Neuronal stem cell (in vitro differentiated cells): ENCODE measurements around the gene ADRA2C.
A peak's percentile ranks its signal among the peaks of the same experiment; 100 is the strongest.

Experiments used
- DNase-seq: peaks from one replicate; pipeline ENCODE4 v3.0.0-alpha.2; 2013; ENCODE audit warnings: low spot score
- H2AFZ ChIP-seq: one replicate; pipeline ENCODE4 v1.6.1; 2013; ENCODE audit warnings: mild to moderate bottlenecking, low read length, inconsistent platforms
- H2AK5ac ChIP-seq: 2 replicates; pipeline ENCODE4 v1.6.1; 2013; ENCODE audit warnings: low read depth, mild to moderate bottlenecking, inconsistent platforms, low read length, moderate library complexity, mixed read lengths
- H2BK120ac ChIP-seq: 2 replicates; pipeline ENCODE4 v1.6.1; 2013; ENCODE audit warnings: low read depth, mild to moderate bottlenecking, inconsistent platforms, low read length, moderate library complexity, mixed read lengths
- H2BK12ac ChIP-seq: one replicate; pipeline ENCODE4 v1.6.1; 2013; ENCODE audit warnings: low read length, inconsistent platforms
- H2BK15ac ChIP-seq: 2 replicates; pipeline ENCODE4 v1.6.1; 2013; ENCODE audit warnings: mild to moderate bottlenecking, low read length, inconsistent platforms, mixed read lengths
- H2BK5ac ChIP-seq: one replicate; pipeline ENCODE4 v1.6.1; 2013; ENCODE audit warnings: inconsistent platforms, mild to moderate bottlenecking, low read length, moderate library complexity
- H3K14ac ChIP-seq: one replicate; pipeline ENCODE4 v1.6.1; 2013; ENCODE audit warnings: low read length, inconsistent platforms
- H3K18ac ChIP-seq: 2 replicates; pipeline ENCODE4 v1.6.1; 2013; ENCODE audit warnings: low read length, inconsistent platforms
- H3K23ac ChIP-seq: 2 replicates; pipeline ENCODE4 v1.6.1; 2013; ENCODE audit warnings: low read depth, mild to moderate bottlenecking, mixed read lengths, low read length, inconsistent platforms; ENCODE audit not compliant: poor library complexity
- H3K27ac ChIP-seq: replicated peaks from 3 replicates; pipeline ENCODE4 v1.5.1; 2013; ENCODE audit warnings: low read length, inconsistent platforms
- H3K27me3 ChIP-seq, 3 experiments: 2 replicates each; pipeline ENCODE4 v1.6.1; 2013; ENCODE audit warnings: low read length in 3 of 3, mild to moderate bottlenecking in 2 of 3, inconsistent platforms in 1 of 3, low read depth in 1 of 3, mixed read lengths in 1 of 3, moderate library complexity in 1 of 3; ENCODE audit not compliant: control insufficient read depth in 3 of 3, insufficient read depth in 3 of 3
- H3K36me3 ChIP-seq, 2 donors: replicated peaks in 1 of 2; 2 replicates each; pipeline ENCODE4 v1.6.1; 2013; ENCODE audit warnings: low read length in 2 of 2; ENCODE audit not compliant: control insufficient read depth in 2 of 2, insufficient read depth in 2 of 2
- H3K4ac ChIP-seq: 2 replicates; pipeline ENCODE4 v1.6.1; 2013; ENCODE audit warnings: inconsistent platforms, mild to moderate bottlenecking, low read length, moderate library complexity
- H3K4me1 ChIP-seq, 2 donors: 1 replicate in 1 of 2; 2 replicates in 1 of 2; pipeline ENCODE4 v1.6.1; 2013; ENCODE audit warnings: low read length in 2 of 2, low read depth in 1 of 2; ENCODE audit not compliant: control insufficient read depth in 2 of 2, insufficient read depth in 1 of 2
- H3K4me2 ChIP-seq: one replicate; pipeline ENCODE4 v1.6.1; 2013; ENCODE audit warnings: mild to moderate bottlenecking, low read length, inconsistent platforms; ENCODE audit not compliant: insufficient read depth, poor library complexity, severe bottlenecking
- H3K4me3 ChIP-seq, 2 donors: 2 replicates each; pipeline ENCODE4 v1.5.1; 2013; ENCODE audit warnings: low read length in 2 of 2, mild to moderate bottlenecking in 2 of 2, inconsistent platforms in 1 of 2, moderate library complexity in 1 of 2
- H3K79me1 ChIP-seq: one replicate; pipeline ENCODE4 v1.6.1; 2013; ENCODE audit warnings: low read depth, mild to moderate bottlenecking, inconsistent platforms, low read length, moderate library complexity
- H3K9ac ChIP-seq: one replicate; pipeline ENCODE4 v1.6.1; 2013; ENCODE audit warnings: mild to moderate bottlenecking, low read depth, low read length, inconsistent platforms; ENCODE audit not compliant: poor library complexity
- H3K9me3 ChIP-seq, 2 donors: replicated peaks in 1 of 2; 2 replicates each; pipeline versions ENCODE3 to v1.6.1; 2013; ENCODE audit warnings: low read length in 2 of 2, mild to moderate bottlenecking in 2 of 2, inconsistent platforms in 1 of 2, low read depth in 1 of 2, mixed read lengths in 1 of 2, moderate library complexity in 1 of 2; ENCODE audit not compliant: control insufficient read depth in 2 of 2, insufficient read depth in 1 of 2
- H4K8ac ChIP-seq: one replicate; pipeline ENCODE4 v1.6.1; 2013; ENCODE audit warnings: low read depth, mild to moderate bottlenecking, inconsistent platforms, low read length, moderate library complexity
- H4K91ac ChIP-seq: one replicate; pipeline ENCODE4 v1.6.1; 2013; ENCODE audit warnings: low read length, low read depth, mild to moderate bottlenecking, inconsistent platforms; ENCODE audit not compliant: poor library complexity
- WGBS, 2 donors: extraction: QIAGEN DNeasy Blood & Tissue Kit; methylation state at CpG; one replicate each; pipeline ENCODE4 v1.1.7; 2013; ENCODE audit warnings: missing lambda C conversion rate in 2 of 2, mixed read lengths in 1 of 2; ENCODE audit not compliant: insufficient read length in 2 of 2, insufficient replicate concordance in 1 of 2; ENCODE audit errors: extremely low coverage in 2 of 2; 5-methylcytosine and 5-hydroxymethylcytosine counted together

The ADRA2C gene

DNA sequence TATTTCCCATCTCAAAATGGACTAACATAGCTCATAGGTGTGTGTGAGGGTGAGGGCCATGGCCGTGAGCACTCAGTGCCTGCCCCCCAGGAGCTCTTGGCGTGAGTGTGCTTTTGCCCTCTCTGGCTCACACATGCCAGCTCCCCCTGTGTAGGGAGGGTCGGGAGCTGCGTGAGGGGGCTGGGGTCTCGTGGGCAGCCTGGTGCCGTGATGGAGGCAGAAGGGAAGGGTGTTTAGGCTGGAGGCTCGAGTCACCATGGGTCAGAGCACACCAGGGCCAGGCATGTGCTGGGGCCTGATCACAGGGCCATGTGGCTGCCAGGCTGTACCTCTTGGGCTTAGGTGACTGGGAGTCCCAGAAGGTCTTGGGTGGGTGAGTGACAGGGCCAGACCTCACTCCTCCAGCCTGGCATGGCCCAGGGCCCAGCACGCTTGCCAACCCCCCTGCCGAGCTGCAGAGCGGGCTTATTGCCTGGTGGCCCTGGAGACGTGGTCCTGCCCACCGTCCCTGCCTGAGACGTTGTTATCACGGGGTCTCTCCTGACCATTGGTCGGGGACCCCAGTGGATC lies 44.0 kb downstream of the ADRA2C start:
- Histone ChIP-seq H2AFZ (no peak overlapping the region), H3K18ac (peak overlapping the region; percentile 81), H2BK120ac (no peak overlapping the region), H3K4me2 (no peak overlapping the region), H3K27me3 (peaks cover 0 to 21% (median 0%) of the 10 kb centered on the region in 3 experiments), H3K14ac (no peak overlapping the region), H2BK12ac (peak overlapping the region; percentile 97), H4K8ac (no peak overlapping the region), H3K4me3 (no peak overlapping the region), H3K79me1 (no peaks in the 10 kb centered on the region), H3K4ac (no peak overlapping the region), H3K23ac (no peak overlapping the region), H3K9ac (no peak overlapping the region), H3K36me3 (no peaks in the 10 kb centered on the region), H2AK5ac (peak overlapping the region; percentile 98), H2BK5ac (peak overlapping the region; percentile 70), H4K91ac (no peak overlapping the region), H3K4me1 (peaks cover 0 to 7% of the 10 kb centered on the region in 2 donors), H3K27ac (no peak overlapping the region), H2BK15ac (peak overlapping the region; percentile 95), H3K9me3 (peaks cover 0 to 3% of the 10 kb centered on the region in 2 donors)
- DNase-seq = no peak
- no CpG with 5 or more reads among the region's 15 CpGs for WGBS, 2 donors

DNA sequence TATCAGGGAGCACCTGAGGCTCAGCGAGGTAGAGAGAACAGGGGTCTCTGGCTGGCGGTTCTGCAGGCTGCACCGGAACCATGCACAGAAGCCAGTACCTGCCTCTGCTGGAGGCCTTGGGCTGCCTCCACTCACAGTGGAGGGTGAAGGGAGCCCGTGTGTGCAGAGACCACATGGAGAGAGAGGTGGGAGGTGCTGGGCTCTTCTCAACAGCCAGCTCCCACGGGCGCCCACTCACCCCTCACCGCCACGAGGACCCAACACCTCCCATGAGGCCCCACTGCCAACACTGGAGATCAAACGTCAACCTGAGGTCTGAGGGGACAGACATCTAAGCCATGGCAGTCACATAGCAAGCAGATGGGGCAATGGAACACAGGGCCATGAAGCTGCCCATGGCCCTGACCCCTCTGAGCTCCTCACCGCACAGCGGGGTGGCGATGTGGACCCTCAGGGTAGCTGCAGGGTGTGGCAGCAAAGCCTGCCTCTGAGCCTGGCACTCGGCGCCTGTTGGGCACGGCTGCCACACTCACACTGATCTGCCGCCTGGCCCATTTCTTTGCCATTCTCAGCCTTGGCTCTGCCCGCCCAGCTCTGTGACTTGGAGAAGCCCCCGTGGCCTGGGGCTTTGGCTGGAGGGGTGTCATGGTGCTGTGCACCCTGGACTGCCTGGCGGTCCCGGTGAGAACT lies 44.8 kb downstream of the ADRA2C start:
- H3K4me2 ChIP-seq = no peak overlapping the region
- no peak for DNase-seq
- H2BK5ac ChIP-seq = peak overlapping the region; percentile 67
- peak overlapping the region; percentile 98 for H2AK5ac ChIP-seq
- H3K27ac ChIP-seq = no peak overlapping the region
- H2BK12ac ChIP-seq = peak overlapping the region; percentile 99
- peak overlapping the region; percentile 47 for H2BK120ac ChIP-seq
- H2BK15ac ChIP-seq = peak overlapping the region; percentile 97
- peak overlapping the region; percentile 89 for H3K18ac ChIP-seq
- no CpG with 5 or more reads among the region's 20 CpGs for WGBS, 2 donors
- H3K4me3 ChIP-seq = no peak overlapping the region
- H3K9ac ChIP-seq = no peak overlapping the region
- H3K36me3 ChIP-seq = no peaks in the 10 kb centered on the region
- H4K91ac ChIP-seq = no peak overlapping the region
- H4K8ac ChIP-seq = no peak overlapping the region
- H3K9me3 ChIP-seq = peaks cover 0 to 3% of the 10 kb centered on the region in 2 donors
- H3K23ac ChIP-seq = peak overlapping the region; percentile 21
- no peaks in the 10 kb centered on the region for H3K79me1 ChIP-seq
- H3K4ac ChIP-seq = peak overlapping the region; percentile 39
- H3K4me1 ChIP-seq = peaks cover 0 to 7% of the 10 kb centered on the region in 2 donors
- H2AFZ ChIP-seq = no peak overlapping the region
- H3K14ac ChIP-seq = peak overlapping the region; percentile 11
- peaks cover 0 to 21% (median 0%) of the 10 kb centered on the region in 3 experiments for H3K27me3 ChIP-seq

DNA sequence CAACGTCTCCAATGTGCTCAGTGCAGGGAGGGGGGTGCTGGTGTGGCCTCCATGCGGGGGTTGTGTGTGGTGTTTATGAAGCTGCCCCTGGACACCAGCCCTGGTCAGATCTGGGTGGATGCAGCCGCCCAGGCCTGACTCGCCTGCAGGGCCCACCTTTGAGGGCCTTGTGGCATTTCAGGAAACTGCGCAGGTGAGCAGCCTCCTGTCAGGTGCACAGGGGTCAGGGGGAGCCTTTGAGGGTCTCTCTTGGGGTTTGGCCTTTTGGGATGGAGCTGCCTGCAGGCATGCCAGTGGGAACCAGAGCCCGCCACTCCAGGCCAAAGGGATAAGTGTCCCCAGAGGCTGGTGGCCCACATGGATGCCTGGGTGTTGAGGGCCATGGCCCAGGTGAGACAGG lies 45.4 kb downstream of the ADRA2C start:
- Histone ChIP-seq H2AFZ (no peak overlapping the region), H3K18ac (peak overlapping the region; percentile 79), H3K4me1 (peaks cover 0 to 7% of the 10 kb centered on the region in 2 donors), H2AK5ac (peak overlapping the region; percentile 98), H3K4me2 (no peak overlapping the region), H3K9me3 (peaks cover 0 to 3% of the 10 kb centered on the region in 2 donors), H2BK5ac (peak overlapping the region; percentile 67), H2BK12ac (peak overlapping the region; percentile 79), H3K27me3 (peaks cover 0 to 21% (median 0%) of the 10 kb centered on the region in 3 experiments), H3K36me3 (no peaks in the 10 kb centered on the region), H4K8ac (no peak overlapping the region), H4K91ac (no peak overlapping the region), H3K4ac (no peak overlapping the region), H3K27ac (no peak overlapping the region), H3K14ac (no peak overlapping the region), H3K79me1 (no peaks in the 10 kb centered on the region), H3K23ac (peak overlapping the region; percentile 21), H3K9ac (no peak overlapping the region), H3K4me3 (no peak overlapping the region), H2BK120ac (no peak overlapping the region), H2BK15ac (peak overlapping the region; percentile 97)
- DNase-seq = no peak
- WGBS, 2 donors = no CpG with 5 or more reads among the region's 6 CpGs

DNA sequence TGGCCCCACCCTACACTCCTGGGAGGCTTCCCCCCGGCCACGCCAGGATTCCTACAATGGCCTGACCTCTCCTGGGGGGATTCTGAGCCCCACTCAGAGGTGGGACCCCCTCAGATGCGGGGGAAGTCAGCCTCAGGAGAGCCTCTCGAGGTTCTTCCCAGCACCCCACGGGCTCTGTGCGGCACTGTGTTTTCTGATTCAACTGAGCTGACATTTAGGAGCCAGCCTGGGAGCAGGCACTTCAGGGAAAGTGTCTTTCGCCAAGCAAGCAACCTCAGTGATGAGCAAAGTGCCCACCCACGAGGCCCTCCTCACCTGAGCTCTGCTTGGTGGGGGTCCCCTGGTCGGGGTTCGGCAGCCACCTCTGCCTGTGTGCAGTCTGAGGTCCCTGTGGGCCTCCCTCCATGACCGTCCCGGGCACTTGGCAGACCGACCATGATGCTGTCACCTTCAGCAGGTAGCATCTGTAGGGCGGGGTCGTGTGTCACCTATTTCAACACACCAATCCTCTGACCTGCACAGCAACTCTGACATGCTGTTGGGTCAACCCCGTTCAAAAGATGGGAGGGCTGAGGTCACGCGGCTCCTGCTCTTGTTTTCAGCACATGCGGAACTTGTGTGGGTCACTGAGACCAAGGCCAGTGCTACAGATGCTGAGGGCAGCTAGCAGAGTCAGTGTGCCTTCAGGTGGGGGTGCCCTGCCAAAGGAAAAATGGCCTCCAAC lies 46.2 kb downstream of the ADRA2C start:
- H2AFZ ChIP-seq = no peak overlapping the region
- H3K4ac ChIP-seq = no peak overlapping the region
- no peak overlapping the region for H3K4me2 ChIP-seq
- no peak overlapping the region for H2BK12ac ChIP-seq
- peak overlapping the region; percentile 40 for H3K18ac ChIP-seq
- H2BK120ac ChIP-seq = no peak overlapping the region
- peak overlapping the region; percentile 6 for H2BK5ac ChIP-seq
- H3K4me1 ChIP-seq = peaks cover 0 to 5% of the 10 kb centered on the region in 2 donors
- H3K27ac ChIP-seq = no peak overlapping the region
- no CpG with 5 or more reads among the region's 19 CpGs for WGBS, 2 donors
- H2BK15ac ChIP-seq = peak overlapping the region; percentile 76
- no peaks in the 10 kb centered on the region for H3K36me3 ChIP-seq
- no peak for DNase-seq
- peaks cover 0 to 20% (median 0%) of the 10 kb centered on the region in 3 experiments for H3K27me3 ChIP-seq
- H3K4me3 ChIP-seq = no peak overlapping the region
- peaks cover 0 to 3% of the 10 kb centered on the region in 2 donors for H3K9me3 ChIP-seq
- peak overlapping the region; percentile 27 for H3K23ac ChIP-seq
- H4K91ac ChIP-seq = no peak overlapping the region
- peak overlapping the region; percentile 10 for H3K14ac ChIP-seq
- no peak overlapping the region for H3K9ac ChIP-seq
- H2AK5ac ChIP-seq = peak overlapping the region; percentile 98
- no peak overlapping the region for H4K8ac ChIP-seq
- H3K79me1 ChIP-seq = no peaks in the 10 kb centered on the region
